ENCODE data around the gene SPTSSB. TPM values are rescaled to one million over a fixed set of nuclear protein-coding genes. Genes with fewer than 3 reads are reported as not detected.

Gene SPTSSB
- total RNA-seq, 1 experiment from 2014 or later, result 0.31 TPM

DNA sequence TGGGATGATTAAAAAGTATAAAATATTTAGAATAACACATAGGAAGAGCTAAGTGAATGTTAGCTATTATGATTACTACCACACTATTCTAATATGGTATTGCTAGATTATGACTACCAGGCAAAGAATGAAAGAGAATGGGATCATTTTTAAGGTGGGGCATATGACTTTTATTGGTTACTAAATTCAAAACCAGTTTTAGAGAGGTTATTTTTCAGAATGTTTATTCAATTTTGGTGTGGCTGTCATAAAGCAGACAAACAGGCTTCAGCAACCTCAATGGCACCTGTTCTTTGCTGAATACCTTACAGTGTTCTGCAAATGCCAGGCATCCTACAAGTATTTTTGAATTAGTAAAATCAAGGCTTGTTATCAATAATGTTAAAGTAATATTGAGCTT, 12.8 kb downstream of the SPTSSB start:
- DNase-seq, result no peak

DNA sequence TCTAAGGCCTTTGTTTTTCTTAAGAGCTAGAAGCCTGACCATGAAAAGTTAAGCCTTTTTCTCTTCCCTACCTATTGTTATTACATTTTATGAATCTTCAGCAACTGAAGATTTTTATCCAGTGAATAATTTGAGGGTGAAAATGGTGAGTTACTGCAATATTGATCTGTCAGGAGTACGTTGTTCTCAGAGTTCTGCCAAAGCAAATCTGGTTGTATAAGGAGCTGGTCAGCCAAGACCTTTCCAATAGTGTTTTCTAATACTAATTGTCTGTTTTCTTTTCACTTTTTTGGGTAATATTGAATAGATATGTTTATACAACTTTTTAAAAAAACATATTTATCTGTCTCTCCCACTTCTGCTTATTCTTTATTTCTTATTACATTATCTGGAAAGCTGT, 15.0 kb downstream of the SPTSSB start:
- H3K27me3 ChIP-seq (ENCODE audit: control insufficient read depth, insufficient read depth, low read length), result no peaks in the 10 kb centered on the region
- H3K4me3 ChIP-seq (ENCODE audit: insufficient read depth, low read depth, low read length), result no peak overlapping the region
- no peak for DNase-seq
- no peaks in the 10 kb centered on the region for H3K36me3 ChIP-seq (replicated peaks; ENCODE audit: control insufficient read depth, insufficient read depth, low read length)

More for the DNA sequence above, 12.8 kb downstream of the SPTSSB start:
- no peaks in the 10 kb centered on the region for H3K36me3 ChIP-seq (replicated peaks; ENCODE audit: control insufficient read depth, insufficient read depth, low read length)
- H3K27me3 ChIP-seq (ENCODE audit: control insufficient read depth, insufficient read depth, low read length), result no peaks in the 10 kb centered on the region
- no peak overlapping the region for H3K4me3 ChIP-seq (ENCODE audit: insufficient read depth, low read depth, low read length)

DNA sequence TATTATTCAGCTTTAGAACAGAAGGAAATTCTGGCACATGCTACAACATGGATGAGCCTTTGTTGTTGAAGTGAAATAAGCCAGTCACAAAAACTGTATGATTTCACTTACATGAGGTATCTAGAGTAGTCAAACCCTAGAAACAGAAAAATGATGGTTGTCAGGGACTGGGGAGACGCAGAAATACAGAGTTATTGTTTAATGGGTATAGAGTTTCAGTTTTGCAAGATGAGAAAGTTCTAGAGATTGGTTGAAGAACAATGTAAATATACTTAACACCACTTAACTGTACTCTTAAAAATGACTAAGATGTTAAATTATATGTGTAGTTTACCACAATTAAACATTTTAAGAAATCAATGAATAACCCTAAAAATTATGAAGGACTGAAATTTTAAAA, 15.8 kb downstream of the SPTSSB start:
- Histone ChIP-seq H3K36me3 (replicated peaks; ENCODE audit: control insufficient read depth, insufficient read depth, low read length) (no peaks in the 10 kb centered on the region), H3K27me3 (ENCODE audit: control insufficient read depth, insufficient read depth, low read length) (no peaks in the 10 kb centered on the region), H3K4me3 (ENCODE audit: insufficient read depth, low read depth, low read length) (no peak overlapping the region)
- no peak for DNase-seq

DNA sequence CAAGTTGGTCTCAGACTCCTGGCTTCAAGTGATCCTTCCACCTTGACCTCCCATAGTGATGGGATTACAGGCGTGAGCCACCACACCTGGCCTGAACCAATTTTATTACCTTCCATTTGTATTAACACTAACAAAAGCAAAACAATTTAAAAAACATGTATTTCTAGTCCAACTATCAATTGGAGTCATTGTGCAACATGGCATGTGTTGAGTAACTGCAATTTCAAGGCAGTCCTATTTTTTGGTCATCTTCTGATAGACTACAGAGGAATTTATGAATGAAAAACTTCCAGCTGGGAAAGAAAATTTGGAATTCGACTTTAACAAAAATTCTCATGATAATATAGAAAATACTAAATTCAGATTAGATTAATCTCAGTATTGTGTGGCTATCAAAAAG, 16.8 kb downstream of the SPTSSB start:
- H3K36me3 ChIP-seq (replicated peaks; ENCODE audit: control insufficient read depth, insufficient read depth, low read length), result no peaks in the 10 kb centered on the region
- DNase-seq, result no peak
- no peak overlapping the region for H3K4me3 ChIP-seq (ENCODE audit: insufficient read depth, low read depth, low read length)
- H3K27me3 ChIP-seq (ENCODE audit: control insufficient read depth, insufficient read depth, low read length), result no peaks in the 10 kb centered on the region

DNA sequence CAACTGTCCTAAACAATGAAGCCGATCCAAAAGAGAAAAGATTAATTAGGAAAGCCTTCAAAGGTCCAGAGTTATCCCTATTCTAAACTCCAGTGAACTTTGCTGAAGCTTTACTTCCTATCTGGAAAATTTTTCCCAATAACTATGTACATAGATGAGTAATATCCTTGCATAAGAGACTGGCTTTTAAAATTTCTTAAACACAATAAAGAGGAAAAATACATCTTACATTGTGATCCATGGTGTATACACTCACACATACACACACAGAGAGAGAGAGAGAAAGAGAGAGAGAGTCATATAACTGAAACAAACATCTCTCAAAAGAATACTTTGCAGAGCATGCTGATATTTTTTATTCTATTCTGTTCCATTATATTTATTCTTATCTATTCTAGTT, 20.0 kb downstream of the SPTSSB start:
- H3K36me3 ChIP-seq (replicated peaks; ENCODE audit: control insufficient read depth, insufficient read depth, low read length), result no peaks in the 10 kb centered on the region
- DNase-seq, result no peak
- no peak overlapping the region for H3K4me3 ChIP-seq (ENCODE audit: insufficient read depth, low read depth, low read length)
- no peaks in the 10 kb centered on the region for H3K27me3 ChIP-seq (ENCODE audit: control insufficient read depth, insufficient read depth, low read length)

DNA sequence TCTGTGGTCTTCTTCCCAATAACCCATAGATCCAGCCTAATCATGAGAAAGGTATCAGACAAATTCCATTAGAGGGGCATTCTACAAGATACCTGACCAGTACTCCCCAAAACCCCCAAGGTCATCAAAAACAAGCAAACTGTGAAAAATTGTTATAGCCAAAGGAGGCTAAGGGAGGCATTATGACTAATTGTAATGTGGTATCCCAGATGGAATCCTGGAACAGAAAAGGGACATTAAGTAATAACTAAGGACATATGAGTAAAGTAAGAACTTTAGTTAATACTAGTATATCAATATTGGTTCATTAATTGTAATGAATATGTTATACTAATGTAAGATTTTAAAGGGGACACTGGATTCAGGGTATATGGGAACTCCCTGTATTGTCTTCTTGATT, 20.4 kb downstream of the SPTSSB start:
- no peaks in the 10 kb centered on the region for H3K36me3 ChIP-seq (replicated peaks; ENCODE audit: control insufficient read depth, insufficient read depth, low read length)
- no peaks in the 10 kb centered on the region for H3K27me3 ChIP-seq (ENCODE audit: control insufficient read depth, insufficient read depth, low read length)
- H3K4me3 ChIP-seq (ENCODE audit: insufficient read depth, low read depth, low read length), result no peak overlapping the region
- no peak for DNase-seq

DNA sequence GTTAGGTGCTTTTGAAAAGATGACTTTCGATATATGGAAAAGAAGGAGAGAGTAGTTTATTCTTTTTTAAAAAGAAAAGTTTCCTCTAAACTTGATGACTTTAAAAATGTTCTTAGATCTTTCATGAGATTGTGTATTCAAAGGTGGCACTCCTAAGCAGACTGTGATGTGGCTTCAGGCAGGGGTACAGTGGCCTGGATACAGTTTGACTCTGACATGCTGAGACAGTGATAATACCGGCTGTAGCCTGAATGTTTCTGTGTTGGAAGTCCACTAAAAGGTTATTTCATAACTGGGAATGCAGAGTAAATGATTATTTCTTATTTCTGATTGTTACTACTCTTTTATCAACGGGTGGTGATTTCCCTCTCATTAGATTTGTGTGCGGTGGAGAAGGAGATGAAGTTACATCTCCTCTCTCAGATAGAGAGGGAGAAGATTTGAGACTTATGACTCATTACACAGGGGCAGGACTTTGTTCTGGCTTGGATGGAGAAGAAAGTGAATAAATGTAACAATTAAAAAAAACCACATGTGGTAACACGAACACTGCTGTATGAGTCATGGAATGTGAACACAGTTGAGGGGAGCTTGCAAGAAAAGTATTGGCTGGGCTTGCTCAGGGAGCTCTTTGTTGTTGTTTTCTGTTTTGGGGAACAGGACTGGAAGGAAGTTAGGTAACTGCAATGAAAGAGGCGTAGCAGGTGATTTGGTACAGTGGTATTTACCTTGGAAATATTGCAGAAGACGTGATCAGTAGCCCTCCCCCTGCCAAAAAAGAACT, 21.6 kb downstream of the SPTSSB start:
- no peak overlapping the region for H3K4me3 ChIP-seq (ENCODE audit: insufficient read depth, low read depth, low read length)
- H3K36me3 ChIP-seq (replicated peaks; ENCODE audit: control insufficient read depth, insufficient read depth, low read length), result no peaks in the 10 kb centered on the region
- no peaks in the 10 kb centered on the region for H3K27me3 ChIP-seq (ENCODE audit: control insufficient read depth, insufficient read depth, low read length)
- no peak for DNase-seq

DNA sequence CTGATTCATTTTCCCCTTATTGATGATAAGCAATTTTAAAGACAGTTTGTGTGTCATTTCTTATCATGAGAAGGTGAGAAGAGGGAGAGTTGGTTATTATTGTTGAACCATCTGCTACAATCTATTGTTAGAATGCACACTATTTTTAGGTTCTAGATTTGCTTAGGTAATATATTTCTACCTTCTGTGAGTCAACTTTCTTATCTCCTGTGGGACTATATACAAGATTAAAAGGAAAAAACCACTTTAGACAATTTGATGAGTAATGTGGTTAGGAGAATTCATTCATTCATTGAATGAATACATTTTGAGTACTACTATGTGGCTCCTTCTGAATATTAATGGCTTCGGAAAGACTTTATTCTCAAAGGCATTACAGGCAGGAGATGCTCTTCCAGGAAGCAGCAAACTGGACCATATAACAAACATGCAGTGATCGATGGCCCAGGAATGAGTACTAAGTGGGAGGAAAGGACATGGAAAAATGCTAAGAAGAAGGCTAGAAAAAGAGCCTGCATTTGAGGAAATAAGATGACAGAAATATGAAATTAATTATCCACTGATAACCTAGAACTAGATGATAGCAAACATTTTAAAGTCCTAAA, 22.4 kb downstream of the SPTSSB start:
- no peak for DNase-seq
- H3K4me3 ChIP-seq (ENCODE audit: insufficient read depth, low read depth, low read length), result no peak overlapping the region
- H3K27me3 ChIP-seq (ENCODE audit: control insufficient read depth, insufficient read depth, low read length), result no peaks in the 10 kb centered on the region
- no peaks in the 10 kb centered on the region for H3K36me3 ChIP-seq (replicated peaks; ENCODE audit: control insufficient read depth, insufficient read depth, low read length)

DNA sequence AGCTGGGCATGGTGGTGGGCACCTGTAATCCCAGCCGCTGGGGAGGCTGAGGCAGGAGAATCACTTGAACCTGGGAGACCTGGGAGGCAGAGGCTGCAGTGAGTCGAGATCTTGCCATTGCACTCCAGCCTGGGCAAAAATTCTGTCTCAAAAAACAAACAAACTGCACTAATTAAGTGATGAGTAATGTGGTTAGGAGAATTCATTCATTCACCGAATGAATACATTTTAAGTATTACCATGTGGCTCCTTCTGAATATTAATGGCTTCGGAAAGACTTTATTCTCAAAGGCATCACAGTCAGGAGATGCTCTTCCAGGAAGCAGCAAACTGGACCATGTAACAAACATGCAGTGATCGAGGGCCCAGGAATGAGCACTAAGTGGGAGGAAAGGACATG, 23.6 kb downstream of the SPTSSB start:
- Histone ChIP-seq H3K27me3 (ENCODE audit: control insufficient read depth, insufficient read depth, low read length) (no peaks in the 10 kb centered on the region), H3K36me3 (replicated peaks; ENCODE audit: control insufficient read depth, insufficient read depth, low read length) (no peaks in the 10 kb centered on the region), H3K4me3 (ENCODE audit: insufficient read depth, low read depth, low read length) (no peak overlapping the region)
- no peak for DNase-seq

DNA sequence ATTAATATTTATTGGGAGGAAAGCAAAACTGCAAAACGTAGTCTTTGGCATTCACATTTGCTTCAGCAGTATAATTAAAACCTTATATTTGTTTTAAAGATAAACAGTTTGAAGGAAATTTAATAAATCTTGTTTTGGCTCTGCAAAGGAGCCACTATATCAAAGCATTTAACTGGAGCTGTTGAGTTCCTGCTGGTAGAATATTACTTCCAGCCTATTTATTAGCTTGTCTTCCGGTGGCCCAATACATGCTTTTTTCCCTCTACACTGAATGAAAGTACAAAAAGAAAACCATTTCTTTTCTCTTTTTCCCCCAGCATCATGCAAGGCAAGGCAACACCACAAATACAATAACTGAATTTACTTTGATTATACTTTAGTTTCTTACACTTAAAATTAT, 26.3 kb downstream of the SPTSSB start:
- Histone ChIP-seq H3K36me3 (replicated peaks; ENCODE audit: control insufficient read depth, insufficient read depth, low read length) (no peaks in the 10 kb centered on the region), H3K27me3 (ENCODE audit: control insufficient read depth, insufficient read depth, low read length) (no peaks in the 10 kb centered on the region), H3K4me3 (ENCODE audit: insufficient read depth, low read depth, low read length) (no peak overlapping the region)
- no peak for DNase-seq

DNA sequence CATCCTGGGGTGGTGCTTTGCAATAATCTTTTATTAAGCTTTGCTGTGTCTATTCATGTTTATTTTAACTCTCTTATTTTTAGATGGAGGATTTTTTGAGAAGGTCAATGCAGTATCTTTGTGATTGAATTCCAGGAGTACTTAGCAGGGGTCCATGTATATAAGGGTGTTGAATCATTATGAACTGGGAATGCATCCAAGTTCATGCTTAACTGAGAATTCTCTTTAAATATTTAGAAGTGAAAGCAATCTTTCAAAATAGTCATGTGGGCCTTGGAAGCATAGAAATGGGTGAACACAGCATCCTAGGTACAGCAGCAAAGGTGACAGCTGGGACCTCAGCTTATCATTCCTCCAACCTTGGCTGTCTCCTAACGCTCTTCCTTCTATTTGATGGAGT, 27.3 kb downstream of the SPTSSB start:
- H3K36me3 ChIP-seq (replicated peaks; ENCODE audit: control insufficient read depth, insufficient read depth, low read length), result no peaks in the 10 kb centered on the region
- H3K27me3 ChIP-seq (ENCODE audit: control insufficient read depth, insufficient read depth, low read length), result no peaks in the 10 kb centered on the region
- no peak for DNase-seq
- H3K4me3 ChIP-seq (ENCODE audit: insufficient read depth, low read depth, low read length), result no peak overlapping the region

DNA sequence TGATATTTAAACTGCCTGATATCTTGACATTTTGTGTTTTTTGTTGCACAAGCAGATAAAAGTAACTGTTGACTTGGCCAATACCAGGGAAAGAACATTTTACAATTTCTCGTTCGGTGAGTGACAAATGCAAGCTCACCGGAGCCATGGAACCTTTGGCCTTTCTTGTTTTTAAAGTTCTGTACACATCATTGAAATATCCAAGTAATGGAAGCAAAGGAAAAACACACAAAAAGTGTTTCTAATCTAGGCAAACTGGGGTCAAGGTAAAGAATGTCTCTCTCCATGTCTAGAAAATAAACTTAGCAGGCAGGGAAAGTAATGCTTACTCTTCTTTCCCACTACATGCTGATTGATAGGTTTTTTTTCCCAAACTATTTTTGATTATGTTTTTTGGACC, 27.8 kb downstream of the SPTSSB start:
- H3K36me3 ChIP-seq (replicated peaks; ENCODE audit: control insufficient read depth, insufficient read depth, low read length), result no peaks in the 10 kb centered on the region
- no peaks in the 10 kb centered on the region for H3K27me3 ChIP-seq (ENCODE audit: control insufficient read depth, insufficient read depth, low read length)
- H3K4me3 ChIP-seq (ENCODE audit: insufficient read depth, low read depth, low read length), result no peak overlapping the region
- DNase-seq, result no peak

DNA sequence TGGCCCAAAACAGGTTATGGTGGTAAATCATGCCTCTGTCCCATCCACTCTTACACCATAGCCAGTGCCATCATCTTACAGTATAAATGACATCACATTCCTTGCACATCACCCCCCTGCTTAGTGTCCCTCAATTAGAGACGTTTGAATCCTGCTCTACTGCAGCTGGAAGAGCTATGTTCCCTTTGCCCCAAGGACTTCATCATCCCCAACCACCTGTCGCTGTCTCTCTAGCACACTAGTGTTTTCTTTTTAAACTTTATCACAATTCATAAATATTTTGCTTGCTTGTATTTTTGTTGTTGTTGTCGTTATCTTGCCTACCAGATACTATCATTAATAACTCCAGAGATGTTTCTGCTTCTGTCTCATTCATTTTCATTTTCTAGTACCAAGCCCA, 28.7 kb downstream of the SPTSSB start:
- Histone ChIP-seq H3K4me3 (ENCODE audit: insufficient read depth, low read depth, low read length) (no peak overlapping the region), H3K27me3 (ENCODE audit: control insufficient read depth, insufficient read depth, low read length) (no peaks in the 10 kb centered on the region), H3K36me3 (replicated peaks; ENCODE audit: control insufficient read depth, insufficient read depth, low read length) (no peaks in the 10 kb centered on the region)
- DNase-seq, result no peak

DNA sequence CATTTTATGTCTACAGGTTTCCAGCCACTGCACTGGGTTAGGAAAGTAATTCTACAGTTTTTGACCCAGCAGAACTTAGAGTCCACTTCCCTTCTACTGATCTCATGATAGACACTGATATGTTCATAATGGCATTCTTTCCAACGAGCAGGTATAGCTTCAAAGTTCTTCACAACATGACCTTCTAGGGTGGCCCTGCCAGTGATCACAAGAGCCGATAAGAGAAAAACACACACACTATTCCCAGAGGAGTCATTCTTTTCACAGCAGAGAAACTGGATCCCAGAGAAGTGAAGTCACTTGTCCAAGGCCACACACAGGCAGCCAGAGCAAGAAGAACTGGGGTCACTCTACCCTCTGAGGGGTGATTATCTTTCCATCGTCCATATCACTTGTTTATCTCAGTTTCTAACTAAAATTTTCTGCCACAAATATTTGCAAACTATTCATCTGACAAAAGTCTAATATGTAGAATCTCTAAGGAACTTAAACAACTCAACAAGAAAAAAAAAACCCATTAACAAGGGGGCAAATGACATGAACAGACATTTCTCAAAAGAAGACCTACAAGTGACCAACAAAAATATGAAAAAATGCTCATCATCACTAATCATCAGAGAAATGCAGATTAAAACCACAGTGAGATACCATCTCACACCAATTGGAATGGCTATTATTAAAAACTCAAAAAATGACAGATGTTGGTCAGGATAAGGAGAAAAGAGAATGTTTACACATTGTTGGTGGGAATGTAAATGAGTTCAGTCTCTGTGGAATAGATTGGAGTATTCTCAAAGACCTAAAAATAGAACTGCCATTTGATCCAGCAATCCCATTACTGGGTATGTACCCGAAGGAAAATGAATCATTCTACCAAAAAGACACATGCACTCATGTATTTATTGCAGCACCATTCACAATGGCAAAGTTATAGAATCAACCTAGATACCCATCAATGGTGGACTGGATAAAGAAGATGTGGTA, 31.5 kb downstream of the SPTSSB start:
- Histone ChIP-seq H3K27me3 (ENCODE audit: control insufficient read depth, insufficient read depth, low read length) (no peaks in the 10 kb centered on the region), H3K4me3 (ENCODE audit: insufficient read depth, low read depth, low read length) (no peak overlapping the region), H3K36me3 (replicated peaks; ENCODE audit: control insufficient read depth, insufficient read depth, low read length) (no peaks in the 10 kb centered on the region)
- DNase-seq, result no peak

DNA sequence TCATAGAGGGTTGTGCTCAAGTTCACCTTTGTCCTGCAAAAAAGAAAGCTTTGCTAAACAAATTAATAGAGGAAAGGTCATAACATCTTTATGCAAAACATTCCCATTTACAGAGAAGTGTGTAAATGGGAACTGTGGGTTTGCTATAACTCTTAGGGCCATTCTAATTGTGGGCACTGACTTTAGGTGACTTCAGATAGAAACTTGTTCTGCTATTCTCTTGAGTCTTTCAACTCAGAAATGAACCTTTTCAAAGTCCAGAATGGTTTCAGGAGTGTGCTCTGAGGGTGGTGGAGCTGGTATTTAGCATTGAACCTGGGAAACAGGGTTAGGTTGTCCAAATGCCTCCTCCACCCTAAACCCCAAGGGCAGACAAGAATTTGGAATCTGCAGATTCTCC, 34.0 kb downstream of the SPTSSB start:
- no peak for DNase-seq
- H3K4me3 ChIP-seq (ENCODE audit: insufficient read depth, low read depth, low read length), result no peak overlapping the region

More for the DNA sequence above, 34.0 kb downstream of the SPTSSB start:
- no peaks in the 10 kb centered on the region for H3K36me3 ChIP-seq (replicated peaks; ENCODE audit: control insufficient read depth, insufficient read depth, low read length)
- H3K27me3 ChIP-seq (ENCODE audit: control insufficient read depth, insufficient read depth, low read length), result no peaks in the 10 kb centered on the region

Measured in H7 (cell line).